Putamen (tissue), 1 donor: ENCODE measurements around the gene MYBPC1.
"Not testable (repeated sequence)": the region's sequence is repeated elsewhere in the genome, so short reads cannot be mapped to it uniquely, and the experiment has no call there.

ENCODE experiments used
- DNase-seq: peaks from one replicate; pipeline ENCODE4 v3.0.0-alpha.2; 2016; ENCODE audit warnings: low spot score

Gene MYBPC1, protein sequence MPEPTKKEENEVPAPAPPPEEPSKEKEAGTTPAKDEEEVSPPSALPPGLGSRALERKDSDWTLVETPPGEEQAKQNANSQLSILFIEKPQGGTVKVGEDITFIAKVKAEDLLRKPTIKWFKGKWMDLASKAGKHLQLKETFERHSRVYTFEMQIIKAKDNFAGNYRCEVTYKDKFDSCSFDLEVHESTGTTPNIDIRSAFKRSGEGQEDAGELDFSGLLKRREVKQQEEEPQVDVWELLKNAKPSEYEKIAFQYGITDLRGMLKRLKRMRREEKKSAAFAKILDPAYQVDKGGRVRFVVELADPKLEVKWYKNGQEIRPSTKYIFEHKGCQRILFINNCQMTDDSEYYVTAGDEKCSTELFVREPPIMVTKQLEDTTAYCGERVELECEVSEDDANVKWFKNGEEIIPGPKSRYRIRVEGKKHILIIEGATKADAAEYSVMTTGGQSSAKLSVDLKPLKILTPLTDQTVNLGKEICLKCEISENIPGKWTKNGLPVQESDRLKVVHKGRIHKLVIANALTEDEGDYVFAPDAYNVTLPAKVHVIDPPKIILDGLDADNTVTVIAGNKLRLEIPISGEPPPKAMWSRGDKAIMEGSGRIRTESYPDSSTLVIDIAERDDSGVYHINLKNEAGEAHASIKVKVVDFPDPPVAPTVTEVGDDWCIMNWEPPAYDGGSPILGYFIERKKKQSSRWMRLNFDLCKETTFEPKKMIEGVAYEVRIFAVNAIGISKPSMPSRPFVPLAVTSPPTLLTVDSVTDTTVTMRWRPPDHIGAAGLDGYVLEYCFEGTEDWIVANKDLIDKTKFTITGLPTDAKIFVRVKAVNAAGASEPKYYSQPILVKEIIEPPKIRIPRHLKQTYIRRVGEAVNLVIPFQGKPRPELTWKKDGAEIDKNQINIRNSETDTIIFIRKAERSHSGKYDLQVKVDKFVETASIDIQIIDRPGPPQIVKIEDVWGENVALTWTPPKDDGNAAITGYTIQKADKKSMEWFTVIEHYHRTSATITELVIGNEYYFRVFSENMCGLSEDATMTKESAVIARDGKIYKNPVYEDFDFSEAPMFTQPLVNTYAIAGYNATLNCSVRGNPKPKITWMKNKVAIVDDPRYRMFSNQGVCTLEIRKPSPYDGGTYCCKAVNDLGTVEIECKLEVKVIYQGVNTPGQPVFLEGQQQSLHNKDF

DNA sequence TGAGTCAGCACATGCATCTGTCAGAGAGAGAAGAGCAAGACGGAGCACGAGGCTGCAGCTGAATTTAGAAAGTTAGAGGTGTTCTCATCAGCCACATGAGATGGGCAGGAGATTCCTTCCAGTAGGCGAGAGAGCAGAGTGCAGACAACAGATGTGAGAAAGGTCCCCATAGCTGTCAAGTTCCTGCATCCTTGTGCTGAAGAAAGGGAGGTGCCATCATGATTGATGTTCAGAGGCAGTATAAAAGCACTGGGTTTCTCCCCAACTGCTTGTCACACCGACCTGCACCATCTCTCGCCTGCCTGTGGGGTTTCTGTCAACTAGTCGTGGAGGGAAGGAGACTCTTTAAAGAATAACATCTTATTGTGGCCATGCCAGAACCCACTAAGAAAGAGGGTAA is at the start of gene MYBPC1:
Gene MYBPC1 (plus strand): TSS at position 272 of the 400 bp plus-strand sequence. CDS start 100 bp downstream, at position 372.
- no peak for DNase-seq

GRCh38 chr12:101551362-101552114 is 43.2 kb upstream of the MYBPC1 start:
- DNase-seq, result no peak

DNA sequence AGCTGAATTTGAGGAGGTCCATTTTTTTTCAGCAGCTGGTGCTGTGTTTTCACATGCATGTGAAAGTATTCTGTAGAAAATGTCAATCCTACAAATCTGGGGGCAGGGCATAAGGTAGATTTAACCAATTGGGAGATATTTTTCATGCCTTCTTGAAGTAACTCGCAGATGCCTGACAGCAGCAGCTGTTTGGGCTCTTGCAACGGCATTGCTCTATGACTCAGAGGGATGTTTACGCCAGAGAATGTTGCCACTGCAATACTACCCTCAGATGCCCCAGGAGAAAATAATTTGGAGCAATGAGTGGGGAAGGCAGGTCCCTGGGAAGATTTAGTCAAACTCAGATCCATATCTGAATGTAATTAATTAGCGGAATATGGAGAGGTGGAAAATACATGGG is 42.5 kb upstream of the MYBPC1 start:
- no peak for DNase-seq

DNA sequence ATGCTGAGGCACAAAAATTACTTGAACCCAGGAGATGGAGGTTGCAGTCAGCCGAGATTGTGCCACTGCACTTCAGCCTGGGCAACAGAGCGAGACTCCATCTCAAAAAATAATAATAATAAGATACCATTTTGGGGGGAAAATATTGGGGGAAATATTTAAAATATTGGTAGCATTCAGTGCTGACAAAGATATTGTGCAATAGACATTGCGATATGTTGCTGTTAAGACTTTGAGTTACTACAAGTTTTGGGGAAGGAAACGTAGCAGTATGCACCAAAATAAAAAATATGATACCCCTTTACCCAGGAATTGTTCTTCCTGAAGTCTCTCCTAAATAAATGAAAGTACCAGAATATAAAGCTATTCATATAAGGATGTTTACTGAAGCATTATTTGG is 37.7 kb upstream of the MYBPC1 start:
- no peak for DNase-seq

DNA sequence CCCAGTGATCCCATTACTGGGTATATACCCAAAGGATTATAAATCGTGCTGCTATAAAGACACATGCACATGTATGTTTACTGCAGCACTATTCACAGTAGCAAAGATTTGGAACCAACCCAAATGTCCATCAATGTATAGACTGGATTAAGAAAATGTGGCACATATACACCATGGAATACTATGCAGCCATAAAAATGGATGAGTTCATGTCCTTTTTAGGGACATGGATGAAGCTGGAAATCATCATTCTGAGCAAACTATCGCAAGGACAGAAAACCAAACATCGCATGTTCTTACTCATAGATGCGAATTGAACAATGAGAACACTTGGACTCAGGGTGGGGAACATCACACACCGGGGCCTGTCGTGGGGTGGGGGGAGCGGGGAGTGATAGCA is 36.0 kb upstream of the MYBPC1 start:
- DNase-seq, result not testable (repeated sequence)

DNA sequence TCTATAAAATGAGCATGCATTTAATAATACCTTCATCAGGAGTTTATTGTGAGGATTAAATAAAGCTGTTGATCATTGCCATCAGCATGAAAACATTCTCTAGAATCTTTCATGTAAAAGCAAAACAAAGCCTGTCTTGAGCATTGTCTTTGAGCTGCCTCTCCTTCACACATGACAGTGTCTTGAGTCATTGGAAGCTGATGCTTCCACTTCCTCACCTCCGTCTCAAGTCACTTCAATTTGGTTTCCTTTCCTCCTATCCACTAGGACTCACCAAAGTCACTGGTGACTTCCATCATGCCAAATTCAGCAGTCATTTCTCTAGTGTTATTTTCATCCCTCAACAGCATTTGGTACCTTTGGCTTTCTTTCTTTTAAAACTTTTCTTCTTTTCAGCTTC is 31.6 kb upstream of the MYBPC1 start:
- DNase-seq, result no peak

DNA sequence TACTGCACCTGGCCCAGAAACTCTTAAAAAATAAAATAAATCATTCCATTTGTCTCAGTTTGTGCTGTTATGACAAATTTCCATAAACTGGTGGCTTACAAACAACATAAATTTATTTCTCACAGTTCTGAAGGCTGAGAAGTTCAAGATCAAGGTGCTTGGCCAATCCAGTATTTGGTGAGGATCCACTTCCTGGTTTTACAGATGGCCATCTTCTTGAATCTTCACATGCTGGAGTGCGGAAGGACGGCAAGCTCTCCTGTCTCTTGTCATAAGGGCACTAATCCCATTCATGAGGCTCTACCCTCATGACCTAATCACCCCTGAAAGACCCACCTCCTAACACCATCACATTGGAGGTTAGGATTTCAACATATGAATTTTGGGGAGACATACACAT is 29.9 kb upstream of the MYBPC1 start:
- DNase-seq, result no peak

- DNase-seq, result no peak
Observed at GRCh38 chr12:101566318-101566717, 28.5 kb upstream of the MYBPC1 start.

DNA sequence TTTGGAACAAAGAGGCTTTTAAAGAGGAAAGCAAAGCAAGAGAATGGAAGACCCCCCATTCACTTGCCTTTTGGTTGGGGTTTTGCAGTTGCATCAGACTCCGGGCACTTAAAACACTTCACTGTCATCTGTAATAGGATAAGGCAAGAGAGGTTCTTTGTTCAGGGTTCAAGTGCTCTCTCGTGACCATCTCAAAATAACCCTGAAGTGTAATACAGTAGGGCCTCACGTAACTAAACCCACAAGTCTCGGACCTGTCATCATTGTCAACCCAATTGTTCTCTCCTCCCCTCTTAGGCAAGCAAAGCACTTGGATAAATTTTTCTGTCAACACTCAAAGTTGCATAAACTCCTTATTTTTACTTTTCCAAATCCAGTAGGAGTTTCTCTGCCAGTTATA is 26.9 kb upstream of the MYBPC1 start:
- no peak for DNase-seq

- no peak for DNase-seq
Observed at GRCh38 chr12:101570047-101570446, 24.7 kb upstream of the MYBPC1 start.

DNA sequence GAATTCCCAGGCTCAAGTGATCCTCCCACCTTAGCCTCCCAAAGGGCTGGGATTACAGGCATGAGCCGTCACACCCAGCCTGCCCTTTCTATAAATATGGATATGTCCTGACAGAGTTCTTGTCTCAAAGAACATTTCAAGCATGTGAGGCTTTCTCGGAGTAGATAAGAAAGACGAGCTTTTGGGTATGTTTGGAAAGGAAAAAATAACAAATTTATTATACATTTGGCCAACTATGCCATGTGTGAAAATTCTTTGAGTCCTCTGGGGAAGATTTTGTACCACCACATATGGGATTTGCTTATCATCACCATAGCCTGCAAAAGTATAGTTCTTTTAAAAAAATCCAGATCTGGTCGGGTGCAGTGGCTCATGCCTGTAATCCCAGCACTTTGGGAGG is 23.7 kb upstream of the MYBPC1 start:
- no peak for DNase-seq

DNA sequence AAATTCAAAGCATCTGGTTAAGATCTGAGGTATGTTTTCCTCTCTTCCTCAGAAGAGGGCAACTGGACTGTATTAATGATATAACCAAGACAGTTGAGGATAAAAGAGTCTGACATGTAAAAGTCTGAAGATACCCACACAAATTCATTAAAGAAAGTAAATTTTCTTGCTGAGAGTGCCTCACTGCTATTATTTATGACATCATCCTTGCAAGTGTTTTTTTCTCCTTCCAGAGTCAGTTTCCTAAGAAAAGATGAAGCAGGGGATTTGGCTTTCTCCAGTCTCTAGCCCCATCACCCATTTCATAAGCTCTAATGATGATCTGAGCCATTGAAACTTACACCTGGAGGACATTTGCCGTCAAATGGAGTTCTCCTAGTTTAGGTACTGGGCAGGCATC is 21.0 kb upstream of the MYBPC1 start:
- no peak for DNase-seq

DNA sequence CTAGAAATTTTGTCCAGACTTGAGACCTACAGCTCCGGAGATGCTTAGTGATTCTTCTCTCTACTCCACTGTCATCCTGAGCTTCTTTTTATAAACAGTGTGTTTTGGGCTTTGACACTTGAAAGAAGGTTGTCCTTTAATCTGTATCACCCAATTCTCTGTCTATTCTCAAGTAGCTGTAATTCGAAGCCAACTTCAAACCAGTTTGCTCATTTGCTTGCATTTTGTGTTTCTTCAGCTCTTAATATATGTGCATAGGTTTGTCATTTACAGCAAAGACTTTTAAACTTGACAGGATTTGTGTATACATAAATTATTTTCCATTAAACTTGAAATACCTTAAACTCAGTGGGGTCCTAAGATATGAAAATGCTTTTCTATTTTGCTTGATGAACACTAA is 16.4 kb upstream of the MYBPC1 start:
- DNase-seq, result no peak

- no peak for DNase-seq
Observed at GRCh38 chr12:101581190-101581589, 13.6 kb upstream of the MYBPC1 start.

- no peak for DNase-seq
Observed at GRCh38 chr12:101582937-101583336, 11.8 kb upstream of the MYBPC1 start.

- no peak for DNase-seq
Observed at GRCh38 chr12:101590383-101590782, 4.4 kb upstream of the MYBPC1 start.

DNA sequence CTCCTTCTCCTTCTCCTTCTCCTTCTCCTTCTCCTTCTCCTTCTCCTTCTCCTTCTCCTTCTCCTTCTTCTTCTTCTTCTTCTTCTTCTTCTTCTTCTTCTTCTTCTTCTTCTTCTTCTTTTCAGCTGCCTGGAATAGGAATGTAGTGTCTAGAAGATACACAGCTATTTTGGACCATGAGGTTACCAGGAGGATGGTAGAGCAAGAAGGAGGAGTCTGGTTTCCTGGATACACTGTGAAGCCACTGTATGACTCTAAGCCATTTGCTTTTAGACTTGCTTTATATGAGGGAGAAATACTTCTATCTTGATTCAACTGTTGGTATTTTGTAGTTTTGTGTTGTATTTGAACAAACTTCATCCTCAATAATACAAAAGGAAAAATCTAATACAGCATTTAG is 3.0 kb upstream of the MYBPC1 start:
- no peak for DNase-seq

- DNase-seq, result no peak
Observed at GRCh38 chr12:101592448-101592847, 2.3 kb upstream of the MYBPC1 start.

GRCh38 chr12:101592921-101593320 is 1.9 kb upstream of the MYBPC1 start:
- DNase-seq, result no peak

- no peak for DNase-seq
Observed at GRCh38 chr12:101596172-101596571, 1.4 kb downstream of the MYBPC1 start.

DNA sequence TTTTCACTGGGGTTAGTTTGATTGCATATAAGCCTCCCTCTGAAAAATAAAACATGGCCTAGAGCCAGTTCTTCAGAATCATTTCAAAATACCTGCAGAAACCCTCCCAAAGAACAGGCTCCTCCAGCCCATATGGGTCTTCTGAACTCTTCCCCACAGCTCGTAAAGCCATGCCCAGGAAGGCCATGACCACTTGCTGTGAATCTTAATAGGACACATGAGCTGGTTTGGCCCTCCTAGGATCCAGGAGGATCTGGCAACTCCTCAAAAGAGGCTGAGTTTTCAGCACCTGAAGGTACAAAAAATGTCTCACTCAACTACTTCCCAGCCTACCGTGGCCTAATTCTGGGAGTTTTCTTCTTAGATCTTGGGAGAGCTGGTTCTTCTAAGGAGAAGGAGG is 2.4 kb downstream of the MYBPC1 start:
- no peak for DNase-seq

DNA sequence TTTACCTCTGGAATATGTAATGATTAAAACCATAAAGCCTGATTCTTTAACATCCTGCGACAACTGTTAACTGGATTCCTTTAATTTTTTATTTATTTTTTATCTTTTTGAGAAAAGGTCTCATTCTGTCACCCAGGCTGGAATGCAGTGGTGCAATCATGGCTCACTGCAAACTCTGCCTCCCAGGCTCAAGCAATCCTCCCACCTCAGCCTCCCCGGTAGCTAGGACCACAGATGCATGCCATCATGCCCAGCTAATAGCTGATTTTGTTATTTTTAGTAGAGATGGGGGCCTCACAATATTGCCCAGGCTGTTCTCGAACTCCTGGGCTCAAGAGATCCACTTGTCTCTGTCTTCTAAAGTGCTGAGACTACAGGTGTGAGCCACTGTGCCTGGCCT is 3.7 kb downstream of the MYBPC1 start:
- DNase-seq, result no peak
